Ovary (tissue), 3 donors: ENCODE measurements around the gene PSMD1.

Source experiments
- EP300 ChIP-seq: sonication (generic); formaldehyde crosslinking; IDR thresholded peaks from one replicate; pipeline ENCODE4 v1.6.1; 2017; ENCODE audit warnings: antibody characterized with exemption
- POLR2A ChIP-seq: fragments of 450-650 bp; IDR thresholded peaks from one replicate; pipeline ENCODE4 v1.6.1; 2017; ENCODE audit warnings: antibody characterized with exemption, mild to moderate bottlenecking, moderate library complexity
- TF ChIP-seq, protein P1 (sequence below), 3 donors: fragments of 450-650 bp in 2 of 3; fragments of 200-600 bp in 1 of 3; IDR thresholded peaks; one replicate each; pipeline versions ENCODE4 v1.5.1 to v1.8.0; 2016 to 2022; ENCODE audit warnings: antibody characterized with exemption in 3 of 3, mild to moderate bottlenecking in 1 of 3
- donor health status: DM: no; HTN: no; CAD: no.

DNA sequence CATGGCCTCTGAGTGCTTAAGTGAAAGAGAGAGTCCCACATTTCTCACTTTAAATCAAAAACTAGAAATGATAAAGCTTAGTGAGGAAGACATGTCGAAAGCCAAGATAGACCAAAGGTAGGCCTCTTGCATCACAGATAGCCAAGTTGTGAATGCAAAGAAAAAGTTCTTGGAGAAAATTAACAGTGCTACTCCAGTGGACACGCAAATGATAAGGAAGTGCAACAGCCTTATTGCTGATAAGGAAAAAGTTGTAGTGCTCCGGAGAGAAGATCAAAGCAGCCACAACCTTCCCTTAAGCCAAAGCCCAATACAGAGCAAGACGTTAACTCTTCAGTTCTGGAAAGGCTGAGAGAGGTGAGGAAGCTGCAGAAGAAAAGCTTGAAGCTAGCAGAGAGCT lies 32.1 kb downstream of the PSMD1 start:
- TF ChIP-seq, protein P1, sequence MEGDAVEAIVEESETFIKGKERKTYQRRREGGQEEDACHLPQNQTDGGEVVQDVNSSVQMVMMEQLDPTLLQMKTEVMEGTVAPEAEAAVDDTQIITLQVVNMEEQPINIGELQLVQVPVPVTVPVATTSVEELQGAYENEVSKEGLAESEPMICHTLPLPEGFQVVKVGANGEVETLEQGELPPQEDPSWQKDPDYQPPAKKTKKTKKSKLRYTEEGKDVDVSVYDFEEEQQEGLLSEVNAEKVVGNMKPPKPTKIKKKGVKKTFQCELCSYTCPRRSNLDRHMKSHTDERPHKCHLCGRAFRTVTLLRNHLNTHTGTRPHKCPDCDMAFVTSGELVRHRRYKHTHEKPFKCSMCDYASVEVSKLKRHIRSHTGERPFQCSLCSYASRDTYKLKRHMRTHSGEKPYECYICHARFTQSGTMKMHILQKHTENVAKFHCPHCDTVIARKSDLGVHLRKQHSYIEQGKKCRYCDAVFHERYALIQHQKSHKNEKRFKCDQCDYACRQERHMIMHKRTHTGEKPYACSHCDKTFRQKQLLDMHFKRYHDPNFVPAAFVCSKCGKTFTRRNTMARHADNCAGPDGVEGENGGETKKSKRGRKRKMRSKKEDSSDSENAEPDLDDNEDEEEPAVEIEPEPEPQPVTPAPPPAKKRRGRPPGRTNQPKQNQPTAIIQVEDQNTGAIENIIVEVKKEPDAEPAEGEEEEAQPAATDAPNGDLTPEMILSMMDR (IDR thresholded peaks at IDR 0.05): no peak
- TF ChIP-seq POLR2A (no peak), EP300 (no peak)
